ENCODE measurements around the gene PFDN2.
A peak's percentile ranks its signal among the peaks of the same experiment; 100 is the strongest.

PFDN2 gene

GRCh38 chr1:161086457-161086856 is 31.4 kb downstream of the PFDN2 start:
- TF ChIP-seq POLR2AphosphoS5 (IDR thresholded peaks at IDR 0.05; ENCODE audit: low read depth, low read length) (no peak), TAF1 (IDR thresholded peaks at IDR 0.05; ENCODE audit: borderline replicate concordance, insufficient read depth, low read length) (no peak), FOXP2 (optimal IDR thresholded peaks at IDR 0.05; ENCODE audit: borderline replicate concordance, extremely low read depth, extremely low read length, insufficient read depth) (no peak), SIN3A (IDR thresholded peaks at IDR 0.05; ENCODE audit: borderline replicate concordance, insufficient read depth, low read length) (no peak)
- TF ChIP-seq, protein P1, sequence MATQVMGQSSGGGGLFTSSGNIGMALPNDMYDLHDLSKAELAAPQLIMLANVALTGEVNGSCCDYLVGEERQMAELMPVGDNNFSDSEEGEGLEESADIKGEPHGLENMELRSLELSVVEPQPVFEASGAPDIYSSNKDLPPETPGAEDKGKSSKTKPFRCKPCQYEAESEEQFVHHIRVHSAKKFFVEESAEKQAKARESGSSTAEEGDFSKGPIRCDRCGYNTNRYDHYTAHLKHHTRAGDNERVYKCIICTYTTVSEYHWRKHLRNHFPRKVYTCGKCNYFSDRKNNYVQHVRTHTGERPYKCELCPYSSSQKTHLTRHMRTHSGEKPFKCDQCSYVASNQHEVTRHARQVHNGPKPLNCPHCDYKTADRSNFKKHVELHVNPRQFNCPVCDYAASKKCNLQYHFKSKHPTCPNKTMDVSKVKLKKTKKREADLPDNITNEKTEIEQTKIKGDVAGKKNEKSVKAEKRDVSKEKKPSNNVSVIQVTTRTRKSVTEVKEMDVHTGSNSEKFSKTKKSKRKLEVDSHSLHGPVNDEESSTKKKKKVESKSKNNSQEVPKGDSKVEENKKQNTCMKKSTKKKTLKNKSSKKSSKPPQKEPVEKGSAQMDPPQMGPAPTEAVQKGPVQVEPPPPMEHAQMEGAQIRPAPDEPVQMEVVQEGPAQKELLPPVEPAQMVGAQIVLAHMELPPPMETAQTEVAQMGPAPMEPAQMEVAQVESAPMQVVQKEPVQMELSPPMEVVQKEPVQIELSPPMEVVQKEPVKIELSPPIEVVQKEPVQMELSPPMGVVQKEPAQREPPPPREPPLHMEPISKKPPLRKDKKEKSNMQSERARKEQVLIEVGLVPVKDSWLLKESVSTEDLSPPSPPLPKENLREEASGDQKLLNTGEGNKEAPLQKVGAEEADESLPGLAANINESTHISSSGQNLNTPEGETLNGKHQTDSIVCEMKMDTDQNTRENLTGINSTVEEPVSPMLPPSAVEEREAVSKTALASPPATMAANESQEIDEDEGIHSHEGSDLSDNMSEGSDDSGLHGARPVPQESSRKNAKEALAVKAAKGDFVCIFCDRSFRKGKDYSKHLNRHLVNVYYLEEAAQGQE (IDR thresholded peaks at IDR 0.05; ENCODE audit: insufficient read depth in 1 of 2, low read depth in 2 of 2, low read length in 2 of 2): no peak

- no peak for TF ChIP-seq TAF1 (IDR thresholded peaks at IDR 0.05; ENCODE audit: borderline replicate concordance, insufficient read depth, low read length)
Observed at GRCh38 chr1:161085165-161085564, 32.7 kb downstream of the PFDN2 start.

GRCh38 chr1:161084597-161084988 is 33.2 kb downstream of the PFDN2 start:
- TF ChIP-seq FOXP2 (optimal IDR thresholded peaks at IDR 0.05; ENCODE audit: borderline replicate concordance, extremely low read depth, extremely low read length, insufficient read depth) (no peak), TAF1 (IDR thresholded peaks at IDR 0.05; ENCODE audit: borderline replicate concordance, insufficient read depth, low read length) (no peak), POLR2AphosphoS5 (IDR thresholded peaks at IDR 0.05; ENCODE audit: low read depth, low read length) (no peak), SIN3A (IDR thresholded peaks at IDR 0.05; ENCODE audit: borderline replicate concordance, insufficient read depth, low read length) (no peak)
- TF ChIP-seq, protein P1 (IDR thresholded peaks at IDR 0.05; ENCODE audit: insufficient read depth in 1 of 2, low read depth in 2 of 2, low read length in 2 of 2): no peak

DNA sequence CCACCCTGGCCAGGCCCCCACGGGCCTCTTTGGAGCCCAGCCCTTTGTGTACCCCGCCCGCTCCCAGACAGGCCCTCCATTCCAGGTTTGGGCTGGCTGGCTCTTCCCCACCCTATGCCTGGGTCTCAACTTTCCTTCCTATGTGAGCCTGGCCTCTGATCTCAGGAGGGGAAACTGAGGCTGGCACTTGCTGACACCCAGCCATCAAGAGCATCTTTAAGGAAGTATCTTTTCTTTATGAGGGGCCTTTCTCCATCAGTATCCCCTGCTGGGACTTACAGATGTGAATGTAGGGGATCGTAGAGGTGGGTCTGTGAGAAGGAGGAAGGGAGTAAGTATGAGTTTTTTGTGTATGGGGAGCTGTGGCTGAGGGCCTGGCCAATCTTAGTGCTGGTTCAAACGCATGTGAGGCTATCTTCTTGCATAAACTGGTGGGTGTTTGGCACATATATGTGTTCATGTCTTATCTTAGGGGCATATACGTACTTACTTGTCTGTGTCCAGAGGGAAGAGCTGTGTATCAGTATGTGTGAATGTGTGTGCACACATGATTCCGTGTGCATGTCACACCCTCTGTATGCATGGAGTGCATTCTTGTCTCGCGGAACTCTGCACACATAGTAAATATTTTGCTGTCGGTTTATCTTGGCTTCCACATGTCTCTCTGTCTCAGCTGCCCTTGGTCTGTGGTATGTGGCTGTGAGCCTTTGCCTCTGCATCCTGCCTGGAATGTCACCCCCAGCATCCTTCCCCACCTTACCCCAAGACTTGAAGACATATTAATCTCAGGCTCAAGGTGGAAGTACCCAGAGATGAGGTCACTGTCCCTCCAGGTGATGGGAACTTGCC is 33.9 kb downstream of the PFDN2 start:
- TF ChIP-seq, protein P1 (IDR thresholded peaks at IDR 0.05; ENCODE audit: insufficient read depth in 1 of 2, low read depth in 2 of 2, low read length in 2 of 2): no peak
- TF ChIP-seq FOXP2 (optimal IDR thresholded peaks at IDR 0.05; ENCODE audit: borderline replicate concordance, extremely low read depth, extremely low read length, insufficient read depth): no peak
- no peak for TF ChIP-seq SIN3A (IDR thresholded peaks at IDR 0.05; ENCODE audit: borderline replicate concordance, insufficient read depth, low read length)
- TF ChIP-seq TAF1 (IDR thresholded peaks at IDR 0.05; ENCODE audit: borderline replicate concordance, insufficient read depth, low read length): no peak
- TF ChIP-seq POLR2AphosphoS5 (IDR thresholded peaks at IDR 0.05; ENCODE audit: low read depth, low read length): no peak

GRCh38 chr1:161082996-161083747 is 34.7 kb downstream of the PFDN2 start:
- no peak for TF ChIP-seq POLR2AphosphoS5 (IDR thresholded peaks at IDR 0.05; ENCODE audit: low read depth, low read length)
- TF ChIP-seq TAF1 (IDR thresholded peaks at IDR 0.05; ENCODE audit: borderline replicate concordance, insufficient read depth, low read length): no peak
- TF ChIP-seq, protein P1 (IDR thresholded peaks at IDR 0.05; ENCODE audit: insufficient read depth in 1 of 2, low read depth in 2 of 2, low read length in 2 of 2): no peak
- TF ChIP-seq SIN3A (IDR thresholded peaks at IDR 0.05; ENCODE audit: borderline replicate concordance, insufficient read depth, low read length): no peak
- TF ChIP-seq FOXP2 (optimal IDR thresholded peaks at IDR 0.05; ENCODE audit: borderline replicate concordance, extremely low read depth, extremely low read length, insufficient read depth): peak; percentile 91
